Mesendoderm (in vitro differentiated cells): ENCODE measurements around the gene IRAK3.
A peak's percentile ranks its signal among the peaks of the same experiment; 100 is the strongest.
"Not testable (repeated sequence)": the region's sequence is repeated elsewhere in the genome, so short reads cannot be mapped to it uniquely, and the experiment has no call there.

Source experiments
- DNase-seq: peaks from one replicate; pipeline ENCODE4 v3.0.0; 2013
- H2AK5ac ChIP-seq: 2 replicates; pipeline ENCODE4 v1.6.1; 2013; ENCODE audit warnings: low read length, inconsistent platforms
- H2BK120ac ChIP-seq: 2 replicates; pipeline ENCODE4 v1.6.1; 2013; ENCODE audit warnings: low read depth, mild to moderate bottlenecking, low read length, moderate library complexity, mixed read lengths
- H2BK15ac ChIP-seq: replicated peaks from 2 replicates; pipeline ENCODE4 v1.6.1; 2013; ENCODE audit warnings: low read depth, mild to moderate bottlenecking, moderate library complexity
- H2BK5ac ChIP-seq: 2 replicates; pipeline ENCODE4 v1.6.1; 2013; ENCODE audit warnings: low read length, inconsistent platforms
- H3K18ac ChIP-seq: 2 replicates; pipeline ENCODE4 v1.6.1; 2013; ENCODE audit warnings: mild to moderate bottlenecking, low read length, mixed read lengths
- H3K23ac ChIP-seq: one replicate; pipeline ENCODE4 v1.6.1; 2013; ENCODE audit warnings: low read length
- H3K27ac ChIP-seq: 2 replicates; pipeline ENCODE4 v1.5.1; 2013; ENCODE audit warnings: low read depth, mild to moderate bottlenecking, inconsistent platforms, low read length, moderate library complexity
- H3K27me3 ChIP-seq: 2 replicates; pipeline ENCODE4 v1.6.1; 2013; ENCODE audit warnings: low read length, control low read depth, mild to moderate bottlenecking, inconsistent platforms; ENCODE audit not compliant: insufficient read depth, poor library complexity
- H3K36me3 ChIP-seq: 2 replicates; pipeline ENCODE4 v1.6.1; 2013; ENCODE audit warnings: low read length, inconsistent platforms; ENCODE audit not compliant: control insufficient read depth, insufficient read depth
- H3K4ac ChIP-seq: one replicate; pipeline ENCODE4 v1.6.1; 2013; ENCODE audit warnings: low read depth, mild to moderate bottlenecking, low read length, moderate library complexity
- H3K4me1 ChIP-seq: 2 replicates; pipeline ENCODE4 v1.6.1; 2013; ENCODE audit warnings: low read depth, low read length, inconsistent platforms; ENCODE audit not compliant: control insufficient read depth
- H3K4me2 ChIP-seq: 2 replicates; pipeline ENCODE4 v1.6.1; 2013; ENCODE audit warnings: low read length
- H3K4me3 ChIP-seq: 2 replicates; pipeline ENCODE4 v1.5.1; 2013; ENCODE audit warnings: mild to moderate bottlenecking, low read length
- H3K56ac ChIP-seq: one replicate; pipeline ENCODE4 v1.6.1; 2013; ENCODE audit warnings: low read length
- H3K79me1 ChIP-seq: 2 replicates; pipeline ENCODE4 v1.6.1; 2013; ENCODE audit warnings: low read length, inconsistent platforms
- H3K79me2 ChIP-seq: 2 replicates; pipeline ENCODE4 v1.6.1; 2013; ENCODE audit warnings: mild to moderate bottlenecking, low read length; ENCODE audit not compliant: control insufficient read depth, insufficient read depth
- H3K9ac ChIP-seq: 2 replicates; pipeline ENCODE4 v1.6.1; 2013; ENCODE audit warnings: low read length, inconsistent platforms
- H4K5ac ChIP-seq: one replicate; pipeline ENCODE4 v1.6.1; 2013; ENCODE audit warnings: low read length
- H4K8ac ChIP-seq: one replicate; pipeline ENCODE4 v1.6.1; 2013; ENCODE audit warnings: low read depth, mild to moderate bottlenecking, control low read depth, low read length, moderate library complexity
- WGBS: extraction: QIAGEN DNeasy Blood & Tissue Kit; methylation state at CpG from one replicate; pipeline ENCODE4 v1.1.7; 2013; ENCODE audit warnings: low lambda C conversion rate, missing lambda C conversion rate; ENCODE audit not compliant: insufficient coverage; ENCODE audit errors: extremely low coverage; 5-methylcytosine and 5-hydroxymethylcytosine counted together

The IRAK3 gene

GRCh38 chr12:66166561-66166960 lies 22.5 kb upstream of the IRAK3 start:
- Histone ChIP-seq H2AK5ac (no peak overlapping the region), H3K27me3 (no peaks in the 10 kb centered on the region), H3K79me1 (peaks cover 2% of the 10 kb centered on the region), H3K56ac (no peak overlapping the region), H3K79me2 (peaks cover 2% of the 10 kb centered on the region), H3K36me3 (no peaks in the 10 kb centered on the region), H3K4me3 (no peak overlapping the region), H2BK120ac (no peak overlapping the region), H2BK15ac (no peak overlapping the region), H3K4me1 (no peaks in the 10 kb centered on the region), H3K27ac (no peak overlapping the region), H3K4ac (no peak overlapping the region), H4K5ac (no peak overlapping the region), H3K23ac (no peak overlapping the region), H3K9ac (no peak overlapping the region), H2BK5ac (no peak overlapping the region), H4K8ac (no peak overlapping the region), H3K4me2 (no peak overlapping the region), H3K18ac (no peak overlapping the region)
- DNase-seq: no peak
- WGBS: no CpG with 5 or more reads among the region's 2 CpGs

- no peak for DNase-seq
- Histone ChIP-seq H3K4me3 (no peak overlapping the region), H3K4me1 (no peaks in the 10 kb centered on the region), H4K5ac (no peak overlapping the region), H3K9ac (no peak overlapping the region), H2AK5ac (no peak overlapping the region), H3K4ac (no peak overlapping the region), H3K4me2 (no peak overlapping the region), H3K79me1 (peaks cover 2% of the 10 kb centered on the region), H2BK120ac (no peak overlapping the region), H3K56ac (peak overlapping the region; percentile 22), H3K27me3 (no peaks in the 10 kb centered on the region), H3K27ac (no peak overlapping the region), H4K8ac (no peak overlapping the region), H3K23ac (no peak overlapping the region), H3K79me2 (peaks cover 2% of the 10 kb centered on the region), H3K18ac (no peak overlapping the region), H3K36me3 (no peaks in the 10 kb centered on the region), H2BK15ac (no peak overlapping the region), H2BK5ac (no peak overlapping the region)
- WGBS: no CpG with 5 or more reads among the region's 8 CpGs
Measured at GRCh38 chr12:66168410-66168809, 20.6 kb upstream of the IRAK3 start.

- Histone ChIP-seq H3K4me1 (no peaks in the 10 kb centered on the region), H2BK5ac (peak within 1 kb of the TSS; percentile 99), H3K79me2 (no peaks in the 10 kb centered on the region), H3K23ac (peak within 1 kb of the TSS; percentile 66), H3K9ac (peak within 1 kb of the TSS; percentile 76), H2BK120ac (no peak within 1 kb of the TSS), H2BK15ac (no peak within 1 kb of the TSS), H3K36me3 (no peaks in the 10 kb centered on the region), H3K27ac (peak within 1 kb of the TSS; percentile 99), H4K8ac (no peak within 1 kb of the TSS), H3K27me3 (no peaks in the 10 kb centered on the region), H3K4ac (no peak within 1 kb of the TSS), H2AK5ac (no peak within 1 kb of the TSS), H4K5ac (peak within 1 kb of the TSS; percentile 81), H3K4me2 (peak within 1 kb of the TSS; percentile 77), H3K56ac (peak within 1 kb of the TSS; percentile 100), H3K79me1 (peaks cover 2% of the 10 kb centered on the region), H3K4me3 (peak within 1 kb of the TSS; percentile 48), H3K18ac (peak within 1 kb of the TSS; percentile 88)
- peak; percentile 97 for DNase-seq
- WGBS: no CpG with 5 or more reads among the region's 67 CpGs
Measured at GRCh38 chr12:66169221-66170170, 19.5 kb upstream of the IRAK3 start, which contains the start of gene TMBIM4. Gene TMBIM4 (minus strand): TSS chr12:66169996. CDS start chr12:66169951, 45 bp downstream.

GRCh38 chr12:66170606-66171005 lies 18.4 kb upstream of the IRAK3 start:
- Histone ChIP-seq H3K4me2 (no peak overlapping the region), H3K23ac (no peak overlapping the region), H3K27me3 (no peaks in the 10 kb centered on the region), H4K8ac (no peak overlapping the region), H4K5ac (no peak overlapping the region), H2BK120ac (no peak overlapping the region), H3K18ac (no peak overlapping the region), H3K4me3 (no peak overlapping the region), H2BK5ac (no peak overlapping the region), H3K27ac (no peak overlapping the region), H2AK5ac (no peak overlapping the region), H3K9ac (no peak overlapping the region), H3K79me1 (peaks cover 2% of the 10 kb centered on the region), H3K56ac (no peak overlapping the region), H3K36me3 (no peaks in the 10 kb centered on the region), H3K4me1 (no peaks in the 10 kb centered on the region), H2BK15ac (no peak overlapping the region), H3K4ac (no peak overlapping the region), H3K79me2 (no peaks in the 10 kb centered on the region)
- 100% methylated on average over 1 of the region's 3 CpGs for WGBS
- no peak for DNase-seq

GRCh38 chr12:66174391-66175325 lies 14.4 kb upstream of the IRAK3 start:
- H3K4me2 ChIP-seq, H3K27ac ChIP-seq, H3K56ac ChIP-seq, H2AK5ac ChIP-seq, H3K4ac ChIP-seq, H3K4me3 ChIP-seq, H3K79me1 ChIP-seq, H3K79me2 ChIP-seq, H4K8ac ChIP-seq, H3K23ac ChIP-seq, H3K9ac ChIP-seq, H2BK15ac ChIP-seq, H3K27me3 ChIP-seq, H4K5ac ChIP-seq, H2BK120ac ChIP-seq, H3K4me1 ChIP-seq, H3K36me3 ChIP-seq, H2BK5ac ChIP-seq, H3K18ac ChIP-seq: not testable (repeated sequence)
- WGBS: no CpG with 5 or more reads among the region's 54 CpGs
- peak; percentile 52 for DNase-seq
